ENCODE measurements around the gene EML5.

Gene EML5

DNA sequence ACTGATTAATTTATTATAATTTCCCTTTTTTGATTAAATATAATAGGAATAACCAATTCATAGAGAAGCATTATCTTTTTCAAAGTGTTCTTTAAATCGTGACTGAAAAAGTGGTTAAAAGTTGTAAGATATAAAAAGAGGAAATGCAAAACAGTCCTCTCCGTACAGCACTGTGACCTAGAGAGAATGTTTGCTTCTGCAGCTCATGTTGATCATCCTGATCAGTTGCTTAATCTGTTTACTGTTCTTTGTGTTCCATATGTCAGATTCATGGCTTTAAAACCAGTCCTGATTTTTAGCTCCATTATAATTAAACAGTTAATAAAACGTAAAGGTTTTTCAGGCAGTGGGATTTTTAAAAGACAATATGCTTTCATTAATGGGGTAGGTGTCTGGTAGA is 36.4 kb upstream of the EML5 start:
- no peak for DNase-seq
- TF ChIP-seq, protein P1, sequence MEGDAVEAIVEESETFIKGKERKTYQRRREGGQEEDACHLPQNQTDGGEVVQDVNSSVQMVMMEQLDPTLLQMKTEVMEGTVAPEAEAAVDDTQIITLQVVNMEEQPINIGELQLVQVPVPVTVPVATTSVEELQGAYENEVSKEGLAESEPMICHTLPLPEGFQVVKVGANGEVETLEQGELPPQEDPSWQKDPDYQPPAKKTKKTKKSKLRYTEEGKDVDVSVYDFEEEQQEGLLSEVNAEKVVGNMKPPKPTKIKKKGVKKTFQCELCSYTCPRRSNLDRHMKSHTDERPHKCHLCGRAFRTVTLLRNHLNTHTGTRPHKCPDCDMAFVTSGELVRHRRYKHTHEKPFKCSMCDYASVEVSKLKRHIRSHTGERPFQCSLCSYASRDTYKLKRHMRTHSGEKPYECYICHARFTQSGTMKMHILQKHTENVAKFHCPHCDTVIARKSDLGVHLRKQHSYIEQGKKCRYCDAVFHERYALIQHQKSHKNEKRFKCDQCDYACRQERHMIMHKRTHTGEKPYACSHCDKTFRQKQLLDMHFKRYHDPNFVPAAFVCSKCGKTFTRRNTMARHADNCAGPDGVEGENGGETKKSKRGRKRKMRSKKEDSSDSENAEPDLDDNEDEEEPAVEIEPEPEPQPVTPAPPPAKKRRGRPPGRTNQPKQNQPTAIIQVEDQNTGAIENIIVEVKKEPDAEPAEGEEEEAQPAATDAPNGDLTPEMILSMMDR (IDR thresholded peaks at IDR 0.05) = no peak
- Histone ChIP-seq H3K9me3 (no peaks in the 10 kb centered on the region), H3K27me3 (no peaks in the 10 kb centered on the region), H3K36me3 (no peaks in the 10 kb centered on the region), H3K4me3 (no peak overlapping the region), H3K27ac (peak overlapping the region in 1 of 2 donors; percentile 68), H3K4me1 (peaks cover 0 to 58% (median 25%) of the 10 kb centered on the region in 4 donors)
- intact Hi-C loops (cut with DNase I; ENCODE audit: low total_unique reads) = no loop called here

DNA sequence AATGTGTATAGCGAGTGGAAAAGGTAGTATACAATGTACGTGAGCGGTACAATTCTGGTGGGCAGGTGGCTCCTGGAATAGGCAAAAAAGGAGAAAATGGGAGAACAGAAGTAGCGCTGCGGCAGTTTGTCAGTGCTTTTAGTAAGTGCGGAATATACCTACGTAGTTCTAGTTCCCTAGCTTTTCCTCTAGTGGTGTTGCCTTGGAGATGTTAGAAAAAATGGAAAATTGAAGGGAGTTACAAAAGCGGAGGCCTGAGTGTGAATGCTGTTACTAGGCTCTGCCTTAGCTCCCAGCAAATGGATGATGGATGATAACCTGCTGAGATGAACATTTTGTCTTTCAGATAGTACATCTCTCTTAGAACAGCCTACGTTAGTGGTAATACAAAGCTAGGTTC is 32.8 kb upstream of the EML5 start:
- TF ChIP-seq, protein P1 (IDR thresholded peaks at IDR 0.05) = no peak
- no peak for DNase-seq
- intact Hi-C loops (cut with DNase I; ENCODE audit: low total_unique reads) = no loop called here
- H3K36me3 ChIP-seq = no peaks in the 10 kb centered on the region
- peaks cover 0 to 27% (median 7%) of the 10 kb centered on the region in 4 donors for H3K4me1 ChIP-seq
- no peaks in the 10 kb centered on the region for H3K27me3 ChIP-seq
- H3K9me3 ChIP-seq = no peaks in the 10 kb centered on the region
- H3K27ac ChIP-seq = peak overlapping the region in 1 of 2 donors; percentile 73
- H3K4me3 ChIP-seq = peak overlapping the region; percentile 63 to 70

DNA sequence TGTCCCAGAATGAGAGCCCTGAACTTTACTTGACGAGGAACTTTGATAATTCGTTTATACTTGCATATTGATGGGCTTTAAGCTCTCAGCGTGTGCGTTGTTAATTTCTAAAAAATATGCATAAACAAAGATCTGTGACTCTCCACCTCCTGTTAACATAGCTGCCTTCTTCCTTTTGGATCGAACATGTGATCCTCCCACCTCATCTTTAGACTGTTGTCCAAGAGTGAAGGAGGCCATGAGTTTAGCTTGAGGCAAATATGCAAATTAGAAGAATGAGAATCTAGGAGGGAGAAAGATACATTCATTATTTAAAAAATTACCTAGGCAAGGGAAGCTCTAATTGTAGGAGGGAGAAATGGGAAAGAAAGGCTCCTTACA is 32.3 kb upstream of the EML5 start:
- H3K4me1 ChIP-seq = peaks cover 0 to 25% (median 7%) of the 10 kb centered on the region in 4 donors
- no peaks in the 10 kb centered on the region for H3K9me3 ChIP-seq
- intact Hi-C loops (cut with DNase I; ENCODE audit: low total_unique reads) = no loop called here
- TF ChIP-seq, protein P1 (IDR thresholded peaks at IDR 0.05) = no peak
- no peaks in the 10 kb centered on the region for H3K36me3 ChIP-seq
- no peaks in the 10 kb centered on the region for H3K27me3 ChIP-seq
- peak overlapping the region; percentile 63 to 70 for H3K4me3 ChIP-seq
- no peak for DNase-seq
- H3K27ac ChIP-seq = peak overlapping the region; percentile 73 to 75

DNA sequence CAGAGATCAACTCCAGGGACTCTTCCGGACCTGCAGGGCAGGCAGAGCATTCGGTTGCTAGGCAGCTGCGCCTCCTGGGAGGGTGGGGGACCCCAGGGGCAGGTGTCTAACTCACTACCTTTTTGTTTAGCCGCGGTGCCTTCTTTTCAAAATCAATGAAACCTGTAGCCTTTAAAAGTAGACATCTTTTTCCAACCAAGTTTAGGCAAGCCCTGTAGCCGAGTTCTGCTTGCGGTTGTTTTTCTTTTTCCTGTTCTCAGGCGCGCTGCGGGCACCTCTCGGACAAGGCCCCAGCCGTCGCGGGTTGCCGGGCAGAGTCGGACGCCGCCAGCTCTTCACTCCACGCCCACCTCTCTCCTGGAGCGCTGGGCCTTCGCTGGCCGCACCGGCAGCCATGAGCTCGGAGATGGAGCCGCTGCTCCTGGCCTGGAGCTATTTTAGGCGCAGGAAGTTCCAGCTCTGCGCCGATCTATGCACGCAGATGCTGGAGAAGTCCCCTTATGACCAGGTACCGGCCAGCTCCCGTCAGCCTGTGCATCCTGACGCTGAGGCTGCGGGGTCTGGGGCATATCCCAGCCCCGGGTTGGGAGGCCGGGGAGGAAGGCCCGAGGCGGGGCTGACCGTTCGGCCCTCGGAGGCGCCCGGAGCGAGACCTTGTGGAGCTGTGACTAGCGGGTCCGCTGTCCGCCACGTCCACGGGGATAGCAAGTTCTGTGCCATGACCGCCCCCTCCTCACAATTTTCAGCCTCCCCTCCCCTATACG is 31.7 kb upstream of the EML5 start, which contains the start of gene TTC8:
Gene TTC8, plus strand, starts transcription at position 338 of the 764 bp plus-strand sequence. Its CDS starts 57 bp downstream, at position 395.
- Histone ChIP-seq H3K27ac (peak within 1 kb of the TSS; percentile 73 to 75), H3K4me1 (peaks cover 0 to 22% (median 7%) of the 10 kb centered on the region in 4 donors), H3K36me3 (no peaks in the 10 kb centered on the region), H3K9me3 (no peaks in the 10 kb centered on the region), H3K27me3 (no peaks in the 10 kb centered on the region), H3K4me3 (peak within 1 kb of the TSS; percentile 63 to 70)
- TF ChIP-seq, protein P1 (IDR thresholded peaks at IDR 0.05) = no peak
- peak; percentile 81 to 91 for DNase-seq
- intact Hi-C loops (cut with DNase I; ENCODE audit: low total_unique reads) = no loop called here

DNA sequence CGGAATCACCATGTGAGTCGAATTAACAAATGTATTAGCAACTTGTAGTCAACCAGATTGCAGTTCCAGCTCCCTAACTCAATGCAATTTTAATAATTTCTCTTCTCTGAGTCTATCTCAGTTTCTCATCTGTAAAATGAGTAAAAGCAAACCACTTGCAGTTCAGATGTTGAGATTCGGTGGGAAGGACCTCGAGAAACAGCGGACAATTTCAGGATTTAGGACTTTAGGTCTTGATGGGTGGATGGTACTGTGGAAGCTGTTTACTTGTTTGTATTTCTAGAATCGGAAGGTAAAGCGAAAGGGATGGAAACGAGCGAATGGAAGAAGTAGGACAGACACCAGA is 31.2 kb upstream of the EML5 start:
- H3K4me3 ChIP-seq = peak overlapping the region; percentile 63 to 70
- H3K27ac ChIP-seq = peak overlapping the region; percentile 73 to 75
- TF ChIP-seq, protein P1 (IDR thresholded peaks at IDR 0.05) = no peak
- H3K9me3 ChIP-seq = no peaks in the 10 kb centered on the region
- H3K27me3 ChIP-seq = no peaks in the 10 kb centered on the region
- no peaks in the 10 kb centered on the region for H3K36me3 ChIP-seq
- no peak for DNase-seq
- H3K4me1 ChIP-seq = peaks cover 0 to 18% (median 7%) of the 10 kb centered on the region in 4 donors
- intact Hi-C loops (cut with DNase I; ENCODE audit: low total_unique reads) = no loop called here

Measured in tibial artery (tissue), 4 donors.